H9 (cell line): Measurements from ENCODE around the gene ETV5. TPM values are rescaled to one million over a fixed set of nuclear protein-coding genes. Genes with fewer than 3 reads are reported as not detected.

Source experiments
- DNase-seq: peaks from one replicate; pipeline ENCODE4 v3.0.0-alpha.2; 2017
- H2AFZ ChIP-seq: one replicate; pipeline ENCODE4 v1.6.1; 2013; ENCODE audit warnings: mild to moderate bottlenecking, low read length, control low read depth, moderate library complexity
- H2AK5ac ChIP-seq: 2 replicates; pipeline ENCODE4 v1.6.1; 2013; ENCODE audit warnings: low read length, control low read depth, mixed read lengths; ENCODE audit not compliant: insufficient read length
- H2BK120ac ChIP-seq: one replicate; pipeline ENCODE4 v1.6.1; 2013; ENCODE audit warnings: low read depth, mild to moderate bottlenecking, low read length, control low read depth, inconsistent platforms; ENCODE audit not compliant: poor library complexity, severe bottlenecking
- H2BK12ac ChIP-seq: 2 replicates; pipeline ENCODE4 v1.6.1; 2013; ENCODE audit warnings: low read length, control low read depth, mixed read lengths, low read depth; ENCODE audit not compliant: insufficient read length
- H2BK15ac ChIP-seq: 2 replicates; pipeline ENCODE4 v1.6.1; 2013; ENCODE audit warnings: low read depth, low read length, control low read depth
- H2BK20ac ChIP-seq: one replicate; pipeline ENCODE4 v1.6.1; 2013; ENCODE audit warnings: low read depth, mild to moderate bottlenecking, low read length, control low read depth, inconsistent platforms; ENCODE audit not compliant: poor library complexity, severe bottlenecking
- H2BK5ac ChIP-seq: 2 replicates; pipeline ENCODE4 v1.6.1; 2013; ENCODE audit warnings: low read length, control low read depth, mixed read lengths; ENCODE audit not compliant: insufficient read length
- H3K14ac ChIP-seq: 2 replicates; pipeline ENCODE4 v1.6.1; 2013; ENCODE audit warnings: low read length, control low read depth; ENCODE audit not compliant: insufficient read depth
- H3K18ac ChIP-seq: 2 replicates; pipeline ENCODE4 v1.6.1; 2013; ENCODE audit warnings: low read depth, mild to moderate bottlenecking, mixed read lengths, low read length, control low read depth; ENCODE audit not compliant: insufficient read length
- H3K23ac ChIP-seq: 2 replicates; pipeline ENCODE4 v1.6.1; 2013; ENCODE audit warnings: low read length, control low read depth, mixed read lengths, low read depth; ENCODE audit not compliant: insufficient read length
- H3K23me2 ChIP-seq: 2 replicates; pipeline ENCODE4 v1.6.1; 2013; ENCODE audit warnings: low read depth, mild to moderate bottlenecking, mixed read lengths, low read length, control low read depth; ENCODE audit not compliant: insufficient read length, poor library complexity, severe bottlenecking
- H3K27ac ChIP-seq: 2 replicates; pipeline ENCODE4 v1.5.1; 2013; ENCODE audit warnings: low read length, control low read depth, mixed read lengths, low read depth; ENCODE audit not compliant: insufficient read length
- H3K27me3 ChIP-seq: 2 replicates; pipeline ENCODE4 v1.6.1; 2013; ENCODE audit warnings: low read length, control low read depth, inconsistent platforms; ENCODE audit not compliant: insufficient read depth
- H3K4ac ChIP-seq: 2 replicates; pipeline ENCODE4 v1.6.1; 2013; ENCODE audit warnings: low read depth, mild to moderate bottlenecking, control low read depth, inconsistent platforms, low read length, moderate library complexity
- H3K4me1 ChIP-seq: 2 replicates; pipeline ENCODE4 v1.6.1; 2013; ENCODE audit warnings: low read length, control low read depth, inconsistent platforms; ENCODE audit not compliant: insufficient read depth
- H3K4me2 ChIP-seq: 2 replicates; pipeline ENCODE4 v1.6.1; 2013; ENCODE audit warnings: low read length, control low read depth, mixed read lengths; ENCODE audit not compliant: insufficient read length, insufficient read depth
- H3K56ac ChIP-seq: 2 replicates; pipeline ENCODE4 v1.6.1; 2013; ENCODE audit warnings: low read depth, mild to moderate bottlenecking, mixed read lengths, low read length, control low read depth; ENCODE audit not compliant: insufficient read length
- H3K79me1 ChIP-seq: 2 replicates; pipeline ENCODE4 v1.6.1; 2013; ENCODE audit warnings: low read depth, mild to moderate bottlenecking, moderate library complexity, low read length, control low read depth, inconsistent platforms; ENCODE audit not compliant: insufficient read depth, poor library complexity, severe bottlenecking
- H3K79me2 ChIP-seq: 2 replicates; pipeline ENCODE4 v1.6.1; 2013; ENCODE audit warnings: low read length, control low read depth, inconsistent platforms; ENCODE audit not compliant: insufficient read depth
- H3K9ac ChIP-seq: 2 replicates; pipeline ENCODE4 v1.6.1; 2013; ENCODE audit warnings: low read length, control low read depth, mixed read lengths; ENCODE audit not compliant: insufficient read length; ENCODE audit errors: extremely low read depth
- H3K9me3 ChIP-seq: one replicate; pipeline ENCODE4 v1.6.1; 2013; ENCODE audit warnings: low read depth, low read length, inconsistent platforms; ENCODE audit not compliant: control insufficient read depth
- H3T11ph ChIP-seq: one replicate; pipeline ENCODE4 v1.6.1; 2013; ENCODE audit warnings: mild to moderate bottlenecking, low read length, control low read depth, inconsistent platforms
- H4K20me1 ChIP-seq: one replicate; pipeline ENCODE4 v1.6.1; 2013; ENCODE audit not compliant: control insufficient read depth, insufficient read length, insufficient read depth
- H4K5ac ChIP-seq: 2 replicates; pipeline ENCODE4 v1.6.1; 2013; ENCODE audit warnings: low read depth, mild to moderate bottlenecking, mixed read lengths, low read length, control low read depth; ENCODE audit not compliant: insufficient read length
- H4K8ac ChIP-seq: replicated peaks from 2 replicates; pipeline ENCODE4 v1.6.1; 2013; ENCODE audit warnings: low read length, control low read depth, mixed read lengths, low read depth; ENCODE audit not compliant: insufficient read length
- H4K91ac ChIP-seq: 2 replicates; pipeline ENCODE4 v1.6.1; 2013; ENCODE audit warnings: low read depth, mild to moderate bottlenecking, moderate library complexity, mixed read lengths, low read length, control low read depth; ENCODE audit not compliant: insufficient read length
- H3K27ac Mint-ChIP-seq, 3 experiments: 2 replicates in 2 of 3; 3 replicates in 1 of 3; pipeline ENCODE4 v1.8.0; 2020 to 2021; ENCODE audit warnings: mixed read lengths in 3 of 3, mild to moderate bottlenecking in 1 of 3, moderate library complexity in 1 of 3
- H3K27me3 Mint-ChIP-seq: 2 replicates; pipeline ENCODE4 v1.8.0; 2021; ENCODE audit warnings: low read depth, mild to moderate bottlenecking, moderate library complexity, mixed read lengths
- H3K36me3 Mint-ChIP-seq, 3 experiments: 2 replicates in 2 of 3; 3 replicates in 1 of 3; pipeline ENCODE4 v1.8.0; 2020 to 2021; ENCODE audit warnings: low read depth in 3 of 3, mixed read lengths in 3 of 3; ENCODE audit not compliant: insufficient read depth in 1 of 3
- H3K4me1 Mint-ChIP-seq, 2 experiments: 2 replicates each; pipeline ENCODE4 v1.8.0; 2020; ENCODE audit warnings: mixed read lengths in 2 of 2
- H3K4me3 Mint-ChIP-seq, 2 experiments: 2 replicates in 1 of 2; 3 replicates in 1 of 2; pipeline ENCODE4 v1.8.0; 2020 to 2021; ENCODE audit warnings: mild to moderate bottlenecking in 2 of 2, mixed read lengths in 2 of 2, moderate library complexity in 1 of 2
- H3K9me3 Mint-ChIP-seq, 2 experiments: 2 replicates in 1 of 2; 3 replicates in 1 of 2; pipeline ENCODE4 v1.8.0; 2020; ENCODE audit warnings: mild to moderate bottlenecking in 2 of 2, mixed read lengths in 2 of 2, moderate library complexity in 1 of 2
- CTCF ChIP-seq: fragments of 200-600 bp; sonication (generic); conservative IDR thresholded peaks from 3 replicates; pipeline ENCODE4 v1.8.0; 2021; ENCODE audit warnings: antibody characterized with exemption, mild to moderate bottlenecking
- WGBS: extraction: QIAGEN DNeasy Blood & Tissue Kit; methylation state at CpG from one replicate; pipeline ENCODE4 v1.1.7; 2013; ENCODE audit warnings: missing lambda C conversion rate, low lambda C conversion rate, mixed read lengths; ENCODE audit not compliant: insufficient read length; ENCODE audit errors: extremely low coverage; 5-methylcytosine and 5-hydroxymethylcytosine counted together
- total RNA-seq: library from RNA; stranded (reverse); gene quantifications from 2 replicates; pipeline ENCODE4 v1.2.1, GENCODE V29; 2021

Gene ETV5
- total RNA-seq, 1 experiment from 2014 or later: 7.7 TPM

DNA sequence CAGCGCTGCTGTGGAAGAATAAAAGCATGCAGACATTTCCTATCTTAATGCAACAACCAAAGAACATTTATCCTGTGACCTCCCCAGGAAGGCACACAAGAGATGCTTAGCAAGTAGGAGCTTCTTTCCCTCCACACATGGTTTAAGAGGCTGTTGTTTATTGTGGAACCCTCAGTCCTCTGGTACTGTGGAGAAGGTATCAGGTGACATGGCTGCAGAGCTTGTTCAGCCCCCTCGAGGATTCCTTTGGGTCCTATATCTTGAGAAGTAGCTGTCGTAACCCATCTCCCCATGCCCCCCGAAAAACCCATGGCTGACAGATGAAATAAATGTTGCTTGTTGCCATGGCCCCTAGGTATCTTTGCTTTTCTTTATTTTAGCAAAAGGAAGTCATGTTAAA is 20.3 kb upstream of the ETV5 start:
- Histone ChIP-seq H2BK120ac (no peak overlapping the region), H3K27ac (no peak overlapping the region), H3K27me3 (peaks cover 4% of the 10 kb centered on the region), H3K18ac (no peak overlapping the region), H3T11ph (no peak overlapping the region), H4K20me1 (no peaks in the 10 kb centered on the region), H4K91ac (no peak overlapping the region), H3K4ac (no peak overlapping the region), H3K9me3 (no peaks in the 10 kb centered on the region), H3K56ac (no peak overlapping the region), H4K5ac (no peak overlapping the region), H3K4me2 (no peak overlapping the region), H2AK5ac (no peak overlapping the region), H2BK12ac (no peak overlapping the region), H2BK5ac (no peak overlapping the region), H2BK15ac (no peak overlapping the region), H4K8ac (no peak overlapping the region), H3K23me2 (no peaks in the 10 kb centered on the region), H3K23ac (no peak overlapping the region), H3K9ac (no peak overlapping the region), H3K79me2 (no peaks in the 10 kb centered on the region), H2BK20ac (no peak overlapping the region), H3K4me1 (peaks cover 3% of the 10 kb centered on the region; the same call in 1 of the 2 replicates), H2AFZ (no peak overlapping the region), H3K79me1 (no peaks in the 10 kb centered on the region), H3K14ac (no peak overlapping the region)
- Mint-ChIP-seq H3K27ac (no peak overlapping the region), H3K4me1 (peaks cover 21 to 29% of the 10 kb centered on the region in 2 experiments), H3K27me3 (peaks cover 81% of the 10 kb centered on the region), H3K4me3 (no peak overlapping the region), H3K36me3 (no peaks in the 10 kb centered on the region; a peak in 2 of 7 replicates), H3K9me3 (no peaks in the 10 kb centered on the region)
- no CpG with 5 or more reads among the region's 4 CpGs for WGBS
- TF ChIP-seq CTCF: no peak
- DNase-seq: no peak
